NCI-H526 (cell line): ENCODE measurements around the gene GYPC.

Source experiments
- DNase-seq, 2 experiments: peaks; one replicate each; lab custom pipeline; 2025; lab: John Stamatoyannopoulos, UW

Gene GYPC

GRCh38 chr2:126650994-126651393 is 5.0 kb upstream of the GYPC start:
- no peak for DNase-seq

GRCh38 chr2:126652323-126652891 is 3.6 kb upstream of the GYPC start:
- no peak for DNase-seq

DNA sequence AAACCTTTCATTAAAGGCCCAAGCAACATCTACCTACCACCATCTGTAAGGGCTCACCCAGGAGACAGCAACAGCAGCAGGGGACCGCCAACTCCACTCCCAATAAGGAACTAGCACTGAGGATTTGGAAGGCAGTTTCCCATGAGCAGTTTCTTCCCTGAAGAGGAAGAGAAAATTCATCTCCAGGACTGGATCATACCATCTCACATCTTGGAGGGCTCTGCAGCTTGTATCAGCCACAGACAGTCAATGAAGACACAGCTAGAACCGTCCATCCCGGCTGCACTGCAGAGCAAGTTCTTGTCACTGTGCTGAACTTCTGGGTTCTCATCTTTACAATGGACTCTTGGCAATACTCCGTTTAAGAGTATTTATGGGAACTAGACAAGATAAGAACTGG is 2.8 kb upstream of the GYPC start:
- DNase-seq: no peak

- DNase-seq: no peak
Measured at GRCh38 chr2:126653761-126654160, 2.2 kb upstream of the GYPC start.

GRCh38 chr2:126655051-126655450 is 907 bp upstream of the GYPC start:
- DNase-seq: no peak

DNA sequence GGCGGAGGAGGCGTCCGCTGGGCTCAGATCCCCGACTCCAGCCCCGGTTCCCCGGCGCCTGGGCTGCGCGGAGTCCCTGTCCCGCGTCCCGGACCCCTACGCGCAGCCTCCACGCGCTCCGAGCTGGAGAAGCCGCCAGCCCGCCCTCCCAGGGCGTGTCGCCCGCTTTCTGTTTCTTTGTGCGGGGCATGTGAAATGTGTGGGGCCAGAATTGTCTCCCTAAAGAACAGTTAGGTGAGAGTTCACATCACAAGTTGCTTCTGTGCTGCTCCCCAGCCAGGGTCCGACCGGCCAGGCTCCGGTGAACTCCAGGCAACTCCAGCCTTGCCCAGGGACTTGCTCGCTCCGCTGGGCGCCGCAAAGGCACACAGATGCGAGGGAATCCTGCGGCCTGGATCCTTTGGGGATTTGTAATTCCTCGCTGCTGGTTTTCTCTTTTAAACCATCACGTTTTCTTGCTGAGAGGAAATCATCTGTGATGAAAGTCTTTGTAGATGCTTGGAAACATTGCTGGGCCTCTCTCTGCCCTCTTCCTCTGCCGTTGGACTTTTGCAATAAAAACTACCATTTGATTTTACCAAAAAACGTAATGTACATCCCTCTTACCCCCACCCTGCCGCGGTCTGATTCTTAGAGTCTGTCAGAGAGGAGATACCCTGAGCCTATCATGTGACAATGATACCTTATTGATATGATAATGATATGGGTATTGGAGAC is 631 bp downstream of the GYPC start:
- no peak for DNase-seq

- no peak for DNase-seq
Measured at GRCh38 chr2:126657148-126657635, 1.2 kb downstream of the GYPC start.

DNA sequence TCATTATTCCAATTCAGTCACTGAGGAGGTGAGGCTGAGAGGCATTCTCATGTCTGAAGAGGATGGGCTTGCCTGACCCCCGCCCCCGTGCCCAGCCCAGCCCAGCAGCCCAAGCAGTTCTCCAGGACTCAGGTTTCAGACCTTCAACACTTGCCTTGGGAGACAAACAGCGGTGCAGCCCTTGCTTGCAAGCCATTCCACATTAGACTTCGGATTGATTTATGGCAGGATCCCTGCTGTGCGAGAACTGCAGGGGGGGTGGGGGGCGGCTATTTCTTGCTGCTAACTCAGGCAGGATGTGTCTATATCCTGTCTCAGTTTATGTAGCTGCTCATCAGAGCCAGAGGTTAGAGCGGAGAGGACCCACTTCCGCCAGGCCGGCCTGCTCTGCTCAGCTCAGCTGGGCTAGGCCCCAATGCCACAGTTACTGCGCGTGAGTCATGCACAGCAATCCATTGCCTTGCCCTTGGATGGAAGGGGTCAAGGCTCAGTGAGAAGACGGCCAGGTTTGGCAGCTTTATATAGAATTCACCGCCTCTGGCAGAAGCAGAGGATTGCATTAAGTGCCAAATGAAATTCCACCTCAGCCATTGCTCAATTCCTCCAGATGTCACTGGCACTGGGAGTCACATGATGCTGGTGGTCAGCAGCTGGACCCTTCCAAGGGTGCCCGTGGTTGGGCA is 1.8 kb downstream of the GYPC start:
- no peak for DNase-seq

DNA sequence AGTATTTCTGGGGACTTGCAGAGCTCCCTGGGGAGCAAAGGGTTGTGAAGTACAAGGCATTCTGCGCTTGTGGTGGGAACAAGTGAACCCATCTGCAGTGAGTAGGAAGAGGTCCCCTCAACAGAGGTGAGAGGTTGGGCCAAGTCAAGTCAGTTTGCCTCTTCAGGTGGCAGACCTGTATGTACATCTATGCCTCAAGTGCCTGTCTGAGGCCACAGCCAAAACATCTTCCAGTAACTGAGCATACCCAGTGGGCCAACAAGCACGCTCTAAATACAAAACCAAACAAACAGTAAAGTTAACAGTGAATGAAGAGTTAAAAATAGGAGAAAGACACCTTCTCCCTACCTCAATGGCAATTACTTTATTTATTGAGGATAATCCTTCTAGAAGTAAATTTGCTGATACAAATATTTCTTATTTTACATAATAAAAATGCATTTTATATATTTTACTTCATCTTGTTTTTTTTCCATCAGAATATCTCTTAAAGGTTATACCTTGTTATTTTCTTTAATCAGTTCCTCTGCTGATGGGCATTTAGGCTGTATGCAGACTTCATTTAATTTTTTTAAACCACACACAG is 2.5 kb downstream of the GYPC start:
- no peak for DNase-seq

GRCh38 chr2:126658905-126659561 is 3.1 kb downstream of the GYPC start:
- DNase-seq: no peak

DNA sequence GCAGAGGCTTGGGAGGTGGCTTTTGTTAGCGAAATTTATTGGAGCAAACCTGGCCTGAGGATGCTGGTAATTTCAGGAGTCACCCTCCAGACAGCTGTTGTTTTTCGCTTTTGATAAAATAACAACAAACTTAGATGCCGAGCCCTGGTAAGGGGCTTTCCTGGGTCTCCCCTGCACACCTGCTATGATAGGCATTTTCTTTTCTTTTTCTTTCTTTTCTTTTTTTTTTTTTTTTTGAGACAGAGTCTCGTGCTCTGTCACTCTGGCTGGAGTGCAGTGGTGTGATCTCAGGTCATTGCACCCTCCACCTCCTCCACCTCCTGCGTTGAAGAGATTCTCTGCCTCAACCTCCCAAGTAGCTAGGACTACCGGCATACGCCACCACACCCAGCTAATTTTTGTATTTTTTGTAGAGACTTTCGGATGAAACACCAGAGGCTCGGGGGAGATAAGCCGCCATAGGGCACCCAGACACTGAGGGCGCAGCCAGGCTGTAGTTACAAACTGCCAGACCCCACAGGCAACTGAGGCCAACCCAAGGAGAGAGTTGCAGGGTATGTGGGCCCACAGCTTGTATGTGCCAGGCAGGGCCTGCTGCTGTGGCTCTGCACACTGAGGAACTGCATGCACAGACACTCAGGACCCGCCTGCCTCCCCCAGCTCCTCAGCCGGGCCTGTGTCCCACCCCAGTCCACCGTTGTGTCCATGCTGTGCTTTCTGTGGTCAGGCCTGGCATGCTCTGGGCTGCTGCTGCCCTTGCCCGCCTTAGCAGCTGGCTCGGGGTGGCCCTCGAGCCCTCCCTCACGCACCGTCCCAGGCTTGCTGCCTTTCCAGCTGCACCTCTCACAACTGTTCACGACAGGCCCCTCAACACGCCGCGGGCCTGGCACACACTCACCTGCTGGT is 3.9 kb downstream of the GYPC start:
- DNase-seq: no peak

DNA sequence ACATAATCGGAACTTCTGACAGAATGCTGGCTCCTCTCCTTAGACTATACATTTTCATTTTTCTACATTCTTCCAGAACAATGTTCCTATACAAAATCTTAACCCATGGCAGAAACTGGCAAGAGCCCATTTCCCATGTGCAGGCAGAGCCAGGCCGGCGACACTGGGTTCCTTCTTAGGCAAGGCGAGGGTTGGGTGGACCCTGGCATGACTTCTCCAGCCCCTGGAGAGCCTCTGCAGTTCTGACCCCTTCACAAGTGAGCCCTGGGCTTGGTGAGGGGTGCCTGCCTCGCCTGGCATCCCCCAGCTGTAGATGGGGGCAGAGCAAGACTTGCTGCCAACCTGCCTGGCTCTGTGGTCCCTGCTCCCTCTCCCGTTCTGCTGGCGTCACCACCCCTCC is 5.0 kb downstream of the GYPC start:
- DNase-seq: no peak

GRCh38 chr2:126661702-126662500 is 5.9 kb downstream of the GYPC start:
- DNase-seq: no peak

GRCh38 chr2:126662621-126663020 is 6.7 kb downstream of the GYPC start:
- DNase-seq: no peak

DNA sequence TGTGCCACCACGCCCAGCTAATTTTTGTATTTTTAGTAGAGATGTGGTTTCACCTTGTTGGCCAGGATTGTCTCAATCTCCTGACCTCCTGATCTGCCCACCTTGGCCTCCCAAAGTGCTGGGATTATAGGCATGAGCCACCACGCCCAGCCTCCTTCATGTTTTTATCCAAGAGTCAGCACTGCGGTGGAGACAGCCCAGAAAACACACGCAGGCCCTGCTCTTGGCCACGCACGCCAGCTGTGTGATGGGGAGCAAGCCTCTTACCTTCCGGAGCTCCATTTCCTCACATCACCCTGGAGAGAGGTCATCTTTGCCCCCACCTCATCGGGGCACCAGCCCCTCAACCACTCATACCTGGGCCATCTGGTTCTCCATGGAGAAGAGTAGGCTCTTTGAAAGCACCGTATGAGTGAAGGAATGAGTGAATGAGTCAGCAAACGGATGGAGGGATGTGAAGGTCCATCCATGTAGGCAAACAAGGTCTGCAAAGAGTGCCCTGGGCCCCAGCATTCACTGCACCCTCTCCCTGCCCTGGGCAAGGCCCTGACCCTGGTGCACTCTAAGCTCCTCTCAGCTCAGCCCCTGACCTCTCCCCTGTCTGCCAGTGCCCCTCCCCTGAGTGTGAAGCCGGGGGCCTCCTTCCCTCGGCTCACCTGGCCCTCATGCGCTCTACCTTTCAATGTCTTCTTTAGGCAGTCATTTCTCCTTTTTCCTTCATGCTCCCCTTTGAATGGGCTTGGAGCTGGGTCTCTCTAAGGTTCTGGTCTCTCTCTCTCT is 7.4 kb downstream of the GYPC start:
- DNase-seq: no peak

DNA sequence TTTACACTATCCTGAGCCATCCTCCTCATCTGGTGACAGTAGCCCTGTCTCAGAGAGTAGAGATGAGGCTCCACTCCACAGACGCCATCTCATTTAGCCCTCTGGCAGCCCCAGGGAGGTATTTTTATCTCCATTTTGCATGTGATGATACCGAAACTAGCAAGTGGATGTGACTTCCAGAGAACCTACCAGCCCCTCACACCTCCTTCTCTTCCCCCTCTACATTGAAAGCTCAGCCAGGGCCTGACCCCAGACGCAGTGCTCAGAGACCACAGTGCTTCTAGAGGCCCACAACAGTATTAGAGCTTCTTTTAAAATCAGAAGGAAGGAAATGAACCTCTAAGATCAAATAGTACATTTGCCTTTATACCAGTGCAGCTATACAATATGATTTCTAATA is 8.3 kb downstream of the GYPC start:
- DNase-seq: no peak

GRCh38 chr2:126664639-126665038 is 8.7 kb downstream of the GYPC start:
- DNase-seq: no peak

GRCh38 chr2:126665483-126665882 is 9.5 kb downstream of the GYPC start:
- no peak for DNase-seq

- DNase-seq: no peak
Measured at GRCh38 chr2:126668254-126668653, 12.3 kb downstream of the GYPC start.

DNA sequence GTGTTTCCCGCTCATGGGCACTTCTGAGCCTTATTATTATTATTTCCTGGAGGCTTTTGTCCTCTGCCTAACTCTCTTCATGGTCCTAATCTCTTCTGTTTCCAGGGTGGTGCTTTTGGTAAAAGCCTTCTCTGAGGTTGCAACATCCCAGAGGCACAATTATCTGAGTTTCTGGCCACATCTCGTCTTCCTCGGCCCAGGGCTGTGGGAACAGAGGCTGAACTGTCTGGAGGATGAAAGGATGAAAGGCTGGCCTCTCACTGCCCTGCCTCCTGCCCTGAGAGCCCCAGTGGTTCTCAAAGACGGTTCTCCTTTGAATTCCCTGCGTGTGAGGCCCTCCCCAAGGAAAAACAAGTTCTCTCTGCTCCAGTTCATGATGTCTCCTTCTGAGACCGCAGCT is 13.8 kb downstream of the GYPC start:
- no peak for DNase-seq
